CD4-positive, CD25-positive, alpha-beta regulatory T cell (primary cell): ENCODE measurements around the gene NEDD9. TPM values are rescaled to one million over a fixed set of nuclear protein-coding genes. Genes with fewer than 3 reads are reported as not detected.

Experiments
- ATAC-seq, 2 donors: fragments of 150-1000 bp; cut with Tn5 transposase; one replicate each; pipeline ENCODE4 v1.10.0; 2021; ENCODE audit warnings: low read depth in 2 of 2, moderate number of reproducible peaks in 2 of 2, moderate library complexity in 1 of 2
- DNase-seq, 3 donors: peaks; one replicate each; pipeline versions ENCODE4 v3.0.0 to v3.0.0-alpha.2; 2012 to 2022; ENCODE audit warnings: mixed read lengths in 1 of 3
- H3K27ac ChIP-seq: one replicate; pipeline ENCODE4 v1.7.0; 2013; ENCODE audit warnings: mild to moderate bottlenecking, low read length; ENCODE audit not compliant: insufficient read depth, poor library complexity, severe bottlenecking
- H3K27me3 ChIP-seq: one replicate; pipeline ENCODE4 v1.7.0; 2013; ENCODE audit warnings: low read length; ENCODE audit not compliant: control insufficient read depth, insufficient read depth
- H3K36me3 ChIP-seq: one replicate; pipeline ENCODE4 v1.7.0; 2013; ENCODE audit warnings: mild to moderate bottlenecking, low read length, moderate library complexity; ENCODE audit not compliant: control insufficient read depth, insufficient read depth
- H3K4me1 ChIP-seq: 2 replicates; pipeline ENCODE4 v1.7.0; 2013; ENCODE audit warnings: mild to moderate bottlenecking, low read length; ENCODE audit not compliant: insufficient read depth, control insufficient read depth, poor library complexity, severe bottlenecking
- H3K4me3 ChIP-seq: one replicate; pipeline ENCODE4 v1.7.0; 2013; ENCODE audit warnings: low read depth, mild to moderate bottlenecking, low read length, moderate library complexity
- H3K9me3 ChIP-seq, 2 experiments: 1 replicate in 1 of 2; 2 replicates in 1 of 2; pipeline ENCODE4 v1.7.0; 2013; ENCODE audit warnings: low read length in 2 of 2, mild to moderate bottlenecking in 1 of 2, moderate library complexity in 1 of 2; ENCODE audit not compliant: control insufficient read depth in 2 of 2
- H3K27ac Mint-ChIP-seq, 3 donors: one replicate each; pipeline ENCODE4 v1.8.0; 2020 to 2022; ENCODE audit warnings: mild to moderate bottlenecking in 3 of 3, mixed read lengths in 3 of 3, moderate library complexity in 2 of 3
- H3K27me3 Mint-ChIP-seq: one replicate; pipeline ENCODE4 v1.8.0; 2022; ENCODE audit warnings: mild to moderate bottlenecking, mixed read lengths
- H3K36me3 Mint-ChIP-seq: one replicate; pipeline ENCODE4 v1.8.0; 2020; ENCODE audit warnings: mixed read lengths
- H3K4me1 Mint-ChIP-seq, 4 donors: one replicate each; pipeline ENCODE4 v1.8.0; 2020 to 2022; ENCODE audit warnings: mixed read lengths in 4 of 4, mild to moderate bottlenecking in 1 of 4
- H3K4me3 Mint-ChIP-seq, 4 donors: one replicate each; pipeline ENCODE4 v1.8.0; 2020 to 2022; ENCODE audit warnings: mild to moderate bottlenecking in 4 of 4, mixed read lengths in 4 of 4, moderate library complexity in 3 of 4
- H3K9me3 Mint-ChIP-seq, 7 donors: one replicate each; pipeline ENCODE4 v1.8.0; 2020 to 2022; ENCODE audit warnings: mixed read lengths in 7 of 7, mild to moderate bottlenecking in 3 of 7, moderate library complexity in 2 of 7
- polyA plus RNA-seq, 4 donors: library from polyadenylated mRNA; unstranded; fragments of 300-500 nt; fragmentation: Illumina TruSeq; gene quantifications; one replicate each; pipeline ENCODE4 v1.2.3, GENCODE V29; 2021
- total RNA-seq: library from RNA; stranded (reverse); gene quantifications from one replicate; pipeline ENCODE4 v1.2.3, GENCODE V29; 2022

NEDD9 gene
- total and polyA plus RNA-seq, 5 donors from 2014 or later: 18.1 to 104 (median 20.0) TPM

DNA sequence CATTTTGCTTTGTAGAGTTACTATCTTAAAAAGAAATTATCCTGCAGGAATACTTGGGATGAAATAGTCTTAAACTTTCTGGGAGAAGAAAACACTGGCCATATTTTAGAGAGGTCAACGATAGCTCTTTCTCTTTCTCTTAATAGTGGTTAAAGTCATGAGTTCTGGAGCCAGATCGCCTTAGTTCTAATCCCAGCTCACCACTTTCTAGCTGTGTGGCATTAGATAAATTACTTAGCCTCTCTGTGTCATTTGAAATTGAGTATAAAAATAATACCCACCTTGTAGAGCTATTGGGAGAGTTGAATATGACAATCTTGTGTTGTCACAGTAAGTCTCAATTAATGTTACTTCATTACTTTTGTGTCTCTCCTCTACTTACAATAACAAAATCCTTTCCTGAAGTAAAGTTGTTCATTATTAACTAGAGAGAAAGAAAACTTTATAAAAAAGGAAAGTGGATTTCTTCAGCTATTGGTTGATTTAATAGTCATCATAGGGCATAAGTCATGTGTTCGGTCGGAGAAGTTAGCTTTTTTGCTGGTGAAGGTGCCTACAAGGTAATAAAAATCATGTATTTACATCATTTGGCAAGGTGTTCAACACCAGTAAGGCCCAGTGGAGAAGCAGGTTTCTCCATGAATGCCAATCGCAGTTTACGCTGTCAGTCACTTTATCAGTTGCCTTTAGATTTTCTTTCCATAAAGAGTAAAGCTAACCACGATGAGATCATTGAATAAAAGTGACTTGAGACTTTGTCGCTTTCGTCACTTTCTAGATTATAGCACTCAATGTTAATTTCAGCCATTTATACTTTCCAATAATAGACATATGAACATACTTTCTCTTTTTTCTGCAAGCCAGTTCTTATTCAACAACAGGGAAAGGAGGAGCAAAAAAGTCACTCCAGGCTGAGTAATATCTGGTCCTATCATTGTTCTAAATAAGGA is 2.0 kb downstream of the NEDD9 start:
- peaks cover 5% of the 10 kb centered on the region for H3K36me3 Mint-ChIP-seq
- Histone ChIP-seq H3K27me3 (no peaks in the 10 kb centered on the region), H3K9me3 (no peaks in the 10 kb centered on the region), H3K27ac (peak overlapping the region; percentile 43), H3K36me3 (no peaks in the 10 kb centered on the region), H3K4me1 (peaks cover 32% of the 10 kb centered on the region), H3K4me3 (peak overlapping the region; percentile 95)
- H3K4me1 Mint-ChIP-seq: peaks cover 27 to 72% (median 46%) of the 10 kb centered on the region in 4 donors
- H3K4me3 Mint-ChIP-seq: peak overlapping the region; percentile 62 to 92 (median 84)
- no peaks in the 10 kb centered on the region for H3K9me3 Mint-ChIP-seq
- DNase-seq: no peak
- H3K27me3 Mint-ChIP-seq: no peaks in the 10 kb centered on the region
- no peak for ATAC-seq
- peak overlapping the region in 2 of 3 donors; percentile 22 to 33 for H3K27ac Mint-ChIP-seq

DNA sequence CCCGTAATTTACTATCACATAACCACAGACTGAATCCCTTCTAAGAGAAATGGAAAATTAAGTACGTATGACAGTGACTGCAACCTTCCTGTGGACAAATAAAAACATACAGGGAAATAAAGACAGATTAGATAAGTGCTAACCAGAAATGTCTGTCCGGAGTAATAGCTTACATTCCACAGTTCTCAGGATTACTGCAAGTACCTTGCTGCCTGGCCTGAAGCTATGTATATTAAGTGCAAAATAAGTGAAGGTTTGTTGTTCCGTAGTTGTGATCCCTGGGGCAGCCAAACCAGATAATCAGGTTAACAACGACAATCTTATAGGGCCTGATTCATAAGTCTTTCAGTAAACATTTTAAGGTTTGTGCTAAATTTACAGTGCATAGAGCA is 2.8 kb downstream of the NEDD9 start:
- peak overlapping the region in 2 of 3 donors; percentile 22 to 33 for H3K27ac Mint-ChIP-seq
- no peaks in the 10 kb centered on the region for H3K9me3 Mint-ChIP-seq
- peak overlapping the region; percentile 95 for H3K4me3 ChIP-seq
- no peaks in the 10 kb centered on the region for H3K36me3 ChIP-seq
- no peaks in the 10 kb centered on the region for H3K9me3 ChIP-seq
- peaks cover 32 to 77% (median 50%) of the 10 kb centered on the region in 4 donors for H3K4me1 Mint-ChIP-seq
- peak overlapping the region in 3 of 4 donors; percentile 22 to 92 (median 37) for H3K4me3 Mint-ChIP-seq
- peaks cover 5% of the 10 kb centered on the region for H3K36me3 Mint-ChIP-seq
- no peaks in the 10 kb centered on the region for H3K27me3 ChIP-seq
- no peaks in the 10 kb centered on the region for H3K27me3 Mint-ChIP-seq
- H3K27ac ChIP-seq: peak overlapping the region; percentile 43
- DNase-seq (no peak), ATAC-seq (no peak)
- H3K4me1 ChIP-seq: peaks cover 40% of the 10 kb centered on the region

DNA sequence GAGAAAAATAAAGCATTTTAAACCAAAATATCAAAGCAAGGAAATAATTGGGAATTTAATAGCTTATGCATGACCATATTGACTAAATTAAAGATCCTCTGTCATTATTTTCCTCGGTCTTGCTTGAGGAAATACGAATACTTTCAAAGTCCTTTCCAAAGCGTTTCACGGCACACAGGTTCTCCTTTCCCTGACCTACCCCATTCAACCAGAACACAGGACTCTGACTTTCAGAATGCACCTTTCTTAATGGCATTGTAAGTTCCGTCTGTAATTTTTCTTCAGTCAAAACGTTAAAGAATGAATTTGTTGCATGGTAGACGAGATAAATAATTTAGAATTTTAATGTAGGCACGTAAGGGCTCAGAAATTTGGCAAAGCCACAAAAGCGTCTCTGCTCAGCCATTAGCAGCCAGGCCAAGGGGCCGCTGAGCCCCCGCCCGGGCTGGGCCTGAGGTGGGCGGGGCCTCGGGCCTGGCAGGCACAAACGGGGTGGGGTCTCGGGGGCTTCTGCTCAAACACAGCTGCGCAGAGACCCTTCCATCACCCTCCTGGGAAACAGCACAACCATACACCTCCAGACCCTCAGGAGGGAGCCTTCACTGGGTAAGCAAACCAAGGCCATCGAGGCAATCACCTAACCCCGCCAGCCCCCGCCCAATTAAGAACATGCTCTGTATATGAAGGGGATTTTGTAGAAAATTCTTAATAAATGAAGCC is 3.4 kb downstream of the NEDD9 start:
- no peaks in the 10 kb centered on the region for H3K9me3 ChIP-seq
- Mint-ChIP-seq H3K4me3 (peak overlapping the region in 2 of 4 donors; percentile 22 to 92), H3K27ac (peak overlapping the region in 1 of 3 donors; percentile 22), H3K4me1 (peaks cover 38 to 79% (median 54%) of the 10 kb centered on the region in 4 donors), H3K9me3 (no peaks in the 10 kb centered on the region), H3K27me3 (no peaks in the 10 kb centered on the region), H3K36me3 (peaks cover 5% of the 10 kb centered on the region)
- H3K27me3 ChIP-seq: no peaks in the 10 kb centered on the region
- peaks cover 46% of the 10 kb centered on the region for H3K4me1 ChIP-seq
- DNase-seq (no peak), ATAC-seq (no peak)
- H3K27ac ChIP-seq: no peak overlapping the region
- H3K4me3 ChIP-seq: no peak overlapping the region
- no peaks in the 10 kb centered on the region for H3K36me3 ChIP-seq

DNA sequence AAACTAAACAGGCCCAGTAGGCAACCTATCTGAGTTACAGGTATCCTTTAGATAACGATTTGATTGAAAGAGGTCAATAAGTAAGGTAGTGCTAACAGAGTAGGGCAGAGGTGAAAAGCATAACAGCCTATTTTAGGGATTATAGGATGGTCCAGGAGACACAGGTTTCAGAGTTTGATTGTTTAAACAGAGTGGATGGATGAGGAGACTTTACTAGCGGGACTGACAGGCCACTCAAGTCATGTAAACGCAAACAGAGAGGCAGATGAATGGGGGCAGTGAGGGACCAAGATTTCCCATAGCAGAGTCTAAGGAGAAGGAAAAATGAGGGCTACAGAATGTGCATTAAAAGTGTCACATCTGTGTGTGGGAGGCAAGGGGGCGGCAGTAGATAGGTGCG is 4.8 kb downstream of the NEDD9 start:
- H3K4me1 ChIP-seq: peaks cover 50% of the 10 kb centered on the region
- peaks cover 5% of the 10 kb centered on the region for H3K36me3 Mint-ChIP-seq

DNA sequence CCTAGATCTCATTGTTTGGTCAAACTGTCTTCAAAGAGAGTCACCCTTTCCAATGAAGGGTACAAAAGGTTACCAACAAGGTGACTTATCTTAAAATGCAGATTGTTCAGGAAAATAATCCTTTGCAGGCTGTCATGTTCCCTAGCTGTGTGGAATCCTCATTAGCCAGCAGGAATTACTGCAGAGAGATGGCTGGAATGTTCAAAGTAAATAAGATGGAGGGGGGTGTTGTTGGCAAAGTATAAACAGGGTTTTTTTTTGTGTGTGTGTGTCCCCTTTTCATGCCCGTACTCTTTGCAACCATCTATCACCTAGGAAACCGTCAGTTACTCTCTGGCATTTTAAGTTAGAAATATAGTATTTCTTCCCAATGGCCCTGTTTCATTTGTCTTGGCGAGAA is 6.5 kb downstream of the NEDD9 start:
- Mint-ChIP-seq H3K27ac (peak overlapping the region in 2 of 3 donors; percentile 75 to 92), H3K4me1 (peaks cover 49 to 77% (median 56%) of the 10 kb centered on the region in 4 donors)
- H3K27ac ChIP-seq: no peak overlapping the region

More for the DNA sequence above, 4.8 kb downstream of the NEDD9 start:
- Histone ChIP-seq H3K4me3 (no peak overlapping the region), H3K27ac (no peak overlapping the region), H3K27me3 (no peaks in the 10 kb centered on the region), H3K9me3 (no peaks in the 10 kb centered on the region), H3K36me3 (no peaks in the 10 kb centered on the region)
- Mint-ChIP-seq H3K4me1 (peaks cover 42 to 80% (median 58%) of the 10 kb centered on the region in 4 donors), H3K4me3 (peak overlapping the region in 2 of 4 donors; percentile 29 to 52), H3K27ac (peak overlapping the region in 2 of 3 donors; percentile 6 to 72), H3K27me3 (no peaks in the 10 kb centered on the region), H3K9me3 (no peaks in the 10 kb centered on the region)
- ATAC-seq (no peak), DNase-seq (no peak)

DNA sequence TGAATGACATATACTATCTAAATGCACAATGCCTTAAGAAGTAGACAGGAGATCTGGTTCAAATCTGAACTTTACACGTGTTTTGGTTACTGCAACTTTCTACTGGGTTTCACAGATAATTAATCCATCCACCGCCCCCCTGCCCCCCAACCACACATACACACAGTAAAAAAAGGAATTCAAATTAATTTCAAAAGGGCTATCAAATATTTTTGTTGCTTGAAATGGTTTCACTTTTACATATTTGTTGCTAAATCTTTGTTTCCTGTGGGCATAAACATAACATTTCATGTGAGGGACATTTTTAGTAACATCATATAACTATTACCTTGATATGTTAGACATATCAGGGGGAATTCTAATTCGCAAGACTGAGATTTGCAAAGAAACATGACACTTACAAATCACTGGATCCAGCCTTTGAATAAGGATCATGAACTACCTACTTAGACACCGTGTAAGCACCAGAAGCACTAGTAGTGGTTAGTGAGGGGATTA is 7.5 kb downstream of the NEDD9 start:
- peak in 1 of 3 donors; percentile 49 for DNase-seq
- peaks cover 10% of the 10 kb centered on the region for H3K36me3 Mint-ChIP-seq

More for the DNA sequence above, 6.5 kb downstream of the NEDD9 start:
- DNase-seq (no peak), ATAC-seq (no peak)
- H3K9me3 ChIP-seq: no peaks in the 10 kb centered on the region
- H3K27me3 Mint-ChIP-seq: no peaks in the 10 kb centered on the region
- peak overlapping the region in 3 of 4 donors; percentile 16 to 56 (median 22) for H3K4me3 Mint-ChIP-seq
- H3K27me3 ChIP-seq: no peaks in the 10 kb centered on the region
- no peaks in the 10 kb centered on the region for H3K9me3 Mint-ChIP-seq
- H3K36me3 ChIP-seq: no peaks in the 10 kb centered on the region
- no peak overlapping the region for H3K4me3 ChIP-seq
- H3K4me1 ChIP-seq: peaks cover 47% of the 10 kb centered on the region
- peaks cover 5% of the 10 kb centered on the region for H3K36me3 Mint-ChIP-seq

DNA sequence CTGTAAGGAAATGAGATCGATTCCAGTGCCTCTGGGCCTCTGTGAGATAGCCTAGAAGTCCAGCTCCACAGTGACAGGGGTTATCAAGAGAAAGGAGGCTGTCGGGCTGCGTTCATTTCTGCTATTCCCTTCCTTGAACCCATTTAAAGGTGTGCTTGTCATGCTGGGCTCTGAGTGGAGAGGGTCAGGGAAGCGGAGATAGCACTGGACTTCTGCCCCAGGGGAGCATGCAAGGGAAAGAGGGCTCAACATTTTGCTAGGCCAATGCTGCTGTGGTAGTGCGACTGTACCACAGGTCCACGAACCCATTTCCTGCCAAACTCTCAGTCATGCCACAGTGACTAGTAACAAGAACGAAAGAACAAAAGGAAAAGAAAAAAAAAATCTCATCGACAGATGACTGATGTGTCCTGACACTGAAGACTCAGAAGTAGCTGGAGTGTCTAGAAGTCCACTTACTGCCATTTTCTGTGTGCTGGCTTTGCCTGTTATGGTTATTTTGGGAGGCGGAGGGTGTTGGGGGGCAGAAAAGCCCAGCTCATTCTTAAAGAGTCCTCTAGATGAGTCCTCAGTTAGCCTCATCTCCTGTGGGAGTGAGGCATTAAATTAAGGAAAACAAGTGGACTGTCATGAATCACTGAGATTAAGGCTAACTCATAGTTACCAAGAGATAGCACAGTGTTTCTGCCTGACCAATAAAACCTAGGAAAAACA is 8.1 kb downstream of the NEDD9 start:
- Histone ChIP-seq H3K27me3 (no peaks in the 10 kb centered on the region), H3K36me3 (peaks cover 4% of the 10 kb centered on the region), H3K27ac (peak overlapping the region; percentile 82), H3K9me3 (no peaks in the 10 kb centered on the region), H3K4me3 (peak overlapping the region; percentile 70), H3K4me1 (peaks cover 41% of the 10 kb centered on the region)
- DNase-seq (peak; percentile 9 to 91 (median 65)), ATAC-seq (peak; percentile 86)
- Mint-ChIP-seq H3K36me3 (peaks cover 15% of the 10 kb centered on the region), H3K4me1 (peaks cover 37 to 78% (median 51%) of the 10 kb centered on the region in 4 donors), H3K9me3 (no peaks in the 10 kb centered on the region), H3K27me3 (no peaks in the 10 kb centered on the region), H3K4me3 (peak overlapping the region; percentile 73 to 93 (median 82)), H3K27ac (peak overlapping the region; percentile 39 to 95 (median 92))

More for the DNA sequence above, 7.5 kb downstream of the NEDD9 start:
- H3K4me3 Mint-ChIP-seq: peak overlapping the region; percentile 73 to 93 (median 82)
- Histone ChIP-seq H3K9me3 (no peaks in the 10 kb centered on the region), H3K36me3 (peaks cover 2% of the 10 kb centered on the region), H3K4me3 (peak overlapping the region; percentile 70), H3K27me3 (no peaks in the 10 kb centered on the region), H3K4me1 (peaks cover 39% of the 10 kb centered on the region), H3K27ac (peak overlapping the region; percentile 82)
- H3K4me1 Mint-ChIP-seq: peaks cover 39 to 77% (median 55%) of the 10 kb centered on the region in 4 donors
- no peaks in the 10 kb centered on the region for H3K27me3 Mint-ChIP-seq
- H3K27ac Mint-ChIP-seq: peak overlapping the region; percentile 39 to 95 (median 92)
- ATAC-seq: no peak
- H3K9me3 Mint-ChIP-seq: no peaks in the 10 kb centered on the region
